Neutrophil (primary cell): ENCODE data around the gene PRSS27.

ENCODE experiments used
- H3K27ac ChIP-seq: fragments of 200-600 bp; sonication (generic); 2 replicates; pipeline ENCODE4 v1.5.1; 2016; ENCODE audit warnings: mild to moderate bottlenecking, moderate library complexity
- H3K27me3 ChIP-seq: fragments of 200-600 bp; sonication (generic); 2 replicates; pipeline ENCODE4 v1.6.0; 2016; ENCODE audit warnings: mild to moderate bottlenecking
- H3K36me3 ChIP-seq: fragments of 200-600 bp; sonication (generic); 2 replicates; pipeline ENCODE4 v1.5.1; 2017
- H3K4me1 ChIP-seq, 2 experiments: fragments of 200-600 bp in 1 of 2; sonication (generic) in 1 of 2; 1 replicate in 1 of 2; 2 replicates in 1 of 2; pipeline versions ENCODE4 v1.5.1 to v1.6.1; 2013 to 2016; ENCODE audit warnings: low read depth in 1 of 2, low read length in 1 of 2, mild to moderate bottlenecking in 1 of 2, moderate library complexity in 1 of 2; ENCODE audit not compliant: control insufficient read depth in 1 of 2, insufficient read depth in 1 of 2
- H3K4me3 ChIP-seq, 2 experiments: fragments of 200-600 bp in 1 of 2; sonication (generic) in 1 of 2; 1 replicate in 1 of 2; 2 replicates in 1 of 2; pipeline ENCODE4 v1.5.1; 2013 to 2016; ENCODE audit warnings: low read depth in 1 of 2, low read length in 1 of 2, mild to moderate bottlenecking in 1 of 2, moderate library complexity in 1 of 2
- H3K9me3 ChIP-seq: fragments of 200-600 bp; sonication (generic); 2 replicates; pipeline ENCODE4 v1.5.1; 2016
- CTCF ChIP-seq: fragments of 200-600 bp; sonication (generic); IDR thresholded peaks from 2 replicates; pipeline ENCODE4 v1.5.1; 2016; ENCODE audit warnings: antibody characterized with exemption

The PRSS27 gene

GRCh38 chr16:2715966-2716885 lies 3.8 kb downstream of the PRSS27 start:
- no peak overlapping the region for H3K4me3 ChIP-seq
- H3K27me3 ChIP-seq = peaks cover 45% of the 10 kb centered on the region
- no peak overlapping the region for H3K27ac ChIP-seq
- TF ChIP-seq CTCF = no peak
- H3K36me3 ChIP-seq = no peaks in the 10 kb centered on the region
- H3K4me1 ChIP-seq = peaks cover 0 to 12% of the 10 kb centered on the region in 2 experiments
- H3K9me3 ChIP-seq = no peaks in the 10 kb centered on the region

GRCh38 chr16:2715519-2715918 lies 4.5 kb downstream of the PRSS27 start:
- no peak overlapping the region for H3K27ac ChIP-seq
- no peaks in the 10 kb centered on the region for H3K9me3 ChIP-seq
- H3K27me3 ChIP-seq = peaks cover 45% of the 10 kb centered on the region
- H3K36me3 ChIP-seq = no peaks in the 10 kb centered on the region
- no peak for TF ChIP-seq CTCF
- no peak overlapping the region for H3K4me3 ChIP-seq
- peaks cover 0 to 9% of the 10 kb centered on the region in 2 experiments for H3K4me1 ChIP-seq

GRCh38 chr16:2715064-2715463 lies 5.0 kb downstream of the PRSS27 start:
- no peaks in the 10 kb centered on the region for H3K9me3 ChIP-seq
- no peak overlapping the region for H3K4me3 ChIP-seq
- peaks cover 4% of the 10 kb centered on the region for H3K36me3 ChIP-seq
- TF ChIP-seq CTCF = no peak
- peaks cover 45% of the 10 kb centered on the region for H3K27me3 ChIP-seq
- peaks cover 0 to 7% of the 10 kb centered on the region in 2 experiments for H3K4me1 ChIP-seq
- H3K27ac ChIP-seq = no peak overlapping the region

GRCh38 chr16:2713985-2714774 lies 5.8 kb downstream of the PRSS27 start:
- Histone ChIP-seq H3K4me1 (peaks cover 0 to 7% of the 10 kb centered on the region in 2 experiments), H3K4me3 (no peak overlapping the region)
- no peak for TF ChIP-seq CTCF

GRCh38 chr16:2713523-2713922 lies 6.5 kb downstream of the PRSS27 start:
- Histone ChIP-seq H3K36me3 (peaks cover 20% of the 10 kb centered on the region), H3K4me1 (peaks cover 0 to 7% of the 10 kb centered on the region in 2 experiments)
- no peak for TF ChIP-seq CTCF

More at GRCh38 chr16:2713985-2714774, 5.8 kb downstream of the PRSS27 start:
- H3K36me3 ChIP-seq = peaks cover 13% of the 10 kb centered on the region
- no peaks in the 10 kb centered on the region for H3K9me3 ChIP-seq
- H3K27ac ChIP-seq = no peak overlapping the region
- H3K27me3 ChIP-seq = peaks cover 45% of the 10 kb centered on the region

More at GRCh38 chr16:2713523-2713922, 6.5 kb downstream of the PRSS27 start:
- H3K9me3 ChIP-seq = no peaks in the 10 kb centered on the region
- H3K4me3 ChIP-seq = no peak overlapping the region
- H3K27me3 ChIP-seq = peaks cover 45% of the 10 kb centered on the region
- H3K27ac ChIP-seq = no peak overlapping the region
